ENCODE measurements around the gene TOM1L2.
"Not testable (repeated sequence)": the region's sequence is repeated elsewhere in the genome, so short reads cannot be mapped to it uniquely, and the experiment has no call there.

The TOM1L2 gene

GRCh38 chr17:17924131-17924856 lies 47.9 kb downstream of the TOM1L2 start:
- no peak for DNase-seq (ENCODE audit: low read depth in 2 of 2)

GRCh38 chr17:17922070-17922614 lies 50.1 kb downstream of the TOM1L2 start:
- DNase-seq (ENCODE audit: low read depth in 2 of 2) = no peak

GRCh38 chr17:17921192-17922069 lies 50.8 kb downstream of the TOM1L2 start:
- DNase-seq (ENCODE audit: low read depth in 2 of 2) = no peak

- DNase-seq (ENCODE audit: low read depth in 2 of 2) = peak; percentile 17 to 36
Measured at GRCh38 chr17:17919169-17920107, 52.8 kb downstream of the TOM1L2 start.

GRCh38 chr17:17917394-17917793 lies 54.8 kb downstream of the TOM1L2 start:
- DNase-seq (ENCODE audit: low read depth in 2 of 2) = no peak

GRCh38 chr17:17915183-17915582 lies 57.0 kb downstream of the TOM1L2 start:
- no peak for DNase-seq (ENCODE audit: low read depth in 2 of 2)

GRCh38 chr17:17913695-17914332 lies 58.4 kb downstream of the TOM1L2 start:
- DNase-seq (ENCODE audit: low read depth in 2 of 2) = no peak

GRCh38 chr17:17912336-17912735 lies 59.9 kb downstream of the TOM1L2 start:
- DNase-seq (ENCODE audit: low read depth in 2 of 2) = not testable (repeated sequence)

- no peak for DNase-seq (ENCODE audit: low read depth in 2 of 2)
Measured at GRCh38 chr17:17911001-17911613, 61.1 kb downstream of the TOM1L2 start.

GRCh38 chr17:17910060-17910459 lies 62.1 kb downstream of the TOM1L2 start:
- DNase-seq (ENCODE audit: low read depth in 2 of 2) = no peak

- no peak for DNase-seq (ENCODE audit: low read depth in 2 of 2)
Measured at GRCh38 chr17:17909078-17909477, 63.1 kb downstream of the TOM1L2 start.

- no peak for DNase-seq (ENCODE audit: low read depth in 2 of 2)
Measured at GRCh38 chr17:17907469-17907868, 64.7 kb downstream of the TOM1L2 start.

GRCh38 chr17:17906418-17907215 lies 65.6 kb downstream of the TOM1L2 start:
- DNase-seq (ENCODE audit: low read depth in 2 of 2) = no peak

- no peak for DNase-seq (ENCODE audit: low read depth in 2 of 2)
Measured at GRCh38 chr17:17905036-17905320, 67.2 kb downstream of the TOM1L2 start.

GRCh38 chr17:17904166-17905035 lies 67.8 kb downstream of the TOM1L2 start:
- no peak for DNase-seq (ENCODE audit: low read depth in 2 of 2)

GRCh38 chr17:17902877-17903276 lies 69.3 kb downstream of the TOM1L2 start:
- DNase-seq (ENCODE audit: low read depth in 2 of 2) = no peak

GRCh38 chr17:17902376-17902775 lies 69.8 kb downstream of the TOM1L2 start:
- DNase-seq (ENCODE audit: low read depth in 2 of 2) = no peak

GRCh38 chr17:17900615-17901520 lies 71.3 kb downstream of the TOM1L2 start:
- no peak for DNase-seq (ENCODE audit: low read depth in 2 of 2)
